SU-DHL-6 (cell line): ENCODE results near the gene SEMA3B.
A peak's percentile ranks its signal among the peaks of the same experiment; 100 is the strongest.

ENCODE experiments used
- H2AFZ ChIP-seq: fragments of 200-600 bp; sonication (generic); 2 replicates; pipeline ENCODE4 v1.6.1; 2014; ENCODE audit warnings: low read depth, mild to moderate bottlenecking, moderate library complexity, mixed read lengths, antibody characterized with exemption, low read length; ENCODE audit not compliant: severe bottlenecking
- H3F3A ChIP-seq: fragments of 200-600 bp; shearing (Covaris generic); 2 replicates; pipeline ENCODE4 v1.6.0; 2016; ENCODE audit warnings: antibody characterized with exemption, mild to moderate bottlenecking; ENCODE audit not compliant: insufficient read depth
- H3K27ac ChIP-seq: fragments of 200-600 bp; sonication (generic); 2 replicates; pipeline ENCODE4 v1.5.1; 2016; ENCODE audit warnings: low read depth, mild to moderate bottlenecking, low read length, moderate library complexity, mixed read lengths
- H3K27me3 ChIP-seq: fragments of 200-600 bp; sonication (generic), shearing (Covaris generic); 2 replicates; pipeline ENCODE4 v1.6.0; 2014; ENCODE audit warnings: mild to moderate bottlenecking, low read length
- H3K36me3 ChIP-seq: fragments of 200-600 bp; sonication (generic); 2 replicates; pipeline ENCODE4 v1.6.1; 2014; ENCODE audit warnings: mild to moderate bottlenecking, low read length, mixed read lengths
- H3K4me2 ChIP-seq: fragments of 300-600, 200-600 bp; shearing (Covaris generic), sonication (generic); 2 replicates; pipeline ENCODE4 v1.6.0; 2014; ENCODE audit warnings: low read length, low read depth, mild to moderate bottlenecking; ENCODE audit not compliant: poor library complexity, severe bottlenecking
- H3K4me3 ChIP-seq: fragments of 200-600 bp; sonication (generic); 2 replicates; pipeline ENCODE4 v1.5.1; 2014; ENCODE audit warnings: antibody characterized with exemption, low read length, mild to moderate bottlenecking, mixed read lengths; ENCODE audit not compliant: insufficient read depth, poor library complexity, severe bottlenecking
- H3K79me2 ChIP-seq: fragments of 200-600 bp; sonication (generic); 2 replicates; pipeline ENCODE4 v1.6.1; 2014; ENCODE audit warnings: mild to moderate bottlenecking, low read length, moderate library complexity; ENCODE audit not compliant: insufficient read depth
- H3K9ac ChIP-seq: fragments of 200-600 bp; sonication (generic); 2 replicates; pipeline ENCODE4 v1.7.0; 2014; ENCODE audit warnings: mild to moderate bottlenecking, low read length
- H3K9me2 ChIP-seq: fragments of 200-600 bp; sonication (generic); replicated peaks from 2 replicates; pipeline ENCODE4 v1.6.1; 2014; ENCODE audit warnings: low read length; ENCODE audit not compliant: insufficient read depth
- H3K9me3 ChIP-seq: fragments of 200-600 bp; sonication (generic); 2 replicates; pipeline ENCODE4 v1.6.1; 2014; ENCODE audit warnings: low read length, mixed read lengths; ENCODE audit not compliant: insufficient read depth
- H4K20me1 ChIP-seq: fragments of 200-600 bp; sonication (generic); 2 replicates; pipeline ENCODE4 v1.6.1; 2014; ENCODE audit warnings: low read depth, mild to moderate bottlenecking, antibody characterized with exemption, low read length, moderate library complexity, mixed read lengths
- CTCF ChIP-seq: fragments of 200-600 bp; sonication (generic); IDR thresholded peaks from one replicate; pipeline ENCODE4 v1.5.1; 2017; ENCODE audit warnings: antibody characterized with exemption, mild to moderate bottlenecking, low read length, moderate library complexity; ENCODE audit not compliant: insufficient read depth, poor library complexity, severe bottlenecking
- EZH2phosphoT487 ChIP-seq: fragments of 200-600 bp; sonication (generic), shearing (Covaris generic); conservative IDR thresholded peaks from 2 replicates; pipeline ENCODE4 v1.6.1; 2018; ENCODE audit warnings: mild to moderate bottlenecking, antibody characterized with exemption, low read length, moderate library complexity, mixed read lengths

SEMA3B gene

DNA sequence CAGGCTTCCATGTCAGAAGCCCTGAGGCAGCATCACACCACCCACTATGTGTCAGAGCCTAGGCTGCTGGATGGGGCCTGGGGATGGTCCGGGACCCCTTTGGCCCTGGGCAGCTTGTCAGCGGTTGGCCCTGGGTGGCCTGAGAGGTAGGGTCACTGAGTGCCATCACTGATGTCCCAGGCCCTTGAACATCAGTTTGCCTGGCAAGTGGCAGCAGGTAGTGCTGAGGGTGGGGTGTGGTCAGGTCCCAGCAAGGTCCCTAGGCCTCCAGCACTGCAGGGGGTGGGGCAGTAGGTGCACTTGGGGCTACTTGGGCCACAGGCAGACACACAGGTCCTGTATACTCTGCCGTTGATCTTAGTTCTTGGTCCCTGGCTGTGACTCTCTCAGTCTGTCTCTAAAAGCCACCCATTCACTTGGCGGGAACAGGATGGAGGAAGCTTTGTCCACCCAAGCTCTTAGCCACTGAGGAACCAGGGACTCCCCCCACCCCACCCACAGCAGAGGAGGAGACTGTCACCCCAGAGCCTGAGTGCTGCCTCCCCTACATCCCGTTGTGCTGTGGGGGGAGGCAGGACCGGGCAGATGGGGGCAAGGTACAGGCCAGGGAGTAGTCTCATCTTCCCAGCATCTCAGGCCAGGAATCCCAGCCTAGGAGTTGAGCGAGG, 27.1 kb upstream of the SEMA3B start:
- peak overlapping the region; percentile 66 for H3K27ac ChIP-seq

DNA sequence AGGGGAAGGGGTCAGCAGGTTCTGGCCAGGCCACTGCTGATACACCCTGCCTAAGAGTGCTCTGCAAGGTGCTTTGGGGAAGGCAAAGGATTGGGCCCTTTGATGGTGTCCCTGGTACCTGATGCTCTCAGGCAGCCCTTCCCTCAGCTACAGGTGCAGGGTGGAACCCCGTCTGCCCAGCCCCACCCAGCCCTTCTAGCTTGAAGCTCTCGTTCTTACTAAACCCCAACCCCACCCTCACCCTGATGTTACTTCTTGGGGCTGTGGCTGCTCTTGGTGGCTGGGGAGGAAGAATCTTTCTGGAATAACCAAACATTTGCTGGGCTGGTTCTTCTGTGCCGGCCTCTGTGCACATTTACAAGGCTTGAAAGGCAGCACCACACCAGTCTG, 26.6 kb upstream of the SEMA3B start:
- peak overlapping the region; percentile 14; the same call in 1 of the 2 replicates for H3K9ac ChIP-seq
- no peak for TF ChIP-seq EZH2phosphoT487
- TF ChIP-seq CTCF, result no peak
- peak overlapping the region; percentile 20 for H3K4me2 ChIP-seq
- peak overlapping the region; percentile 66 for H3K27ac ChIP-seq
- no peaks in the 10 kb centered on the region for H3K27me3 ChIP-seq
- no peak overlapping the region for H2AFZ ChIP-seq
- no peaks in the 10 kb centered on the region for H3K36me3 ChIP-seq
- H3K4me3 ChIP-seq, result no peak overlapping the region
- H3K79me2 ChIP-seq, result peaks cover 77% of the 10 kb centered on the region
- H4K20me1 ChIP-seq, result no peaks in the 10 kb centered on the region
- H3K9me3 ChIP-seq, result no peaks in the 10 kb centered on the region
- no peaks in the 10 kb centered on the region for H3K9me2 ChIP-seq
- H3F3A ChIP-seq, result peaks cover 10% of the 10 kb centered on the region

More for the DNA sequence above, 27.1 kb upstream of the SEMA3B start:
- H3K79me2 ChIP-seq, result peaks cover 77% of the 10 kb centered on the region
- H3K4me2 ChIP-seq, result peak overlapping the region; percentile 20
- no peaks in the 10 kb centered on the region for H3K9me2 ChIP-seq
- H2AFZ ChIP-seq, result no peak overlapping the region
- TF ChIP-seq CTCF (no peak), EZH2phosphoT487 (no peak)
- no peak overlapping the region for H3K4me3 ChIP-seq
- peaks cover 10% of the 10 kb centered on the region for H3F3A ChIP-seq
- no peaks in the 10 kb centered on the region for H3K36me3 ChIP-seq
- no peaks in the 10 kb centered on the region for H3K27me3 ChIP-seq
- H4K20me1 ChIP-seq, result no peaks in the 10 kb centered on the region
- H3K9ac ChIP-seq, result peak overlapping the region; percentile 14; the same call in 1 of the 2 replicates
- H3K9me3 ChIP-seq, result no peaks in the 10 kb centered on the region

GRCh38 chr3:50242851-50243542, 25.9 kb upstream of the SEMA3B start:
- Histone ChIP-seq H3F3A (peaks cover 10% of the 10 kb centered on the region), H2AFZ (no peak overlapping the region), H3K79me2 (peaks cover 78% of the 10 kb centered on the region), H4K20me1 (no peaks in the 10 kb centered on the region), H3K27ac (peak overlapping the region; percentile 66), H3K27me3 (no peaks in the 10 kb centered on the region), H3K36me3 (no peaks in the 10 kb centered on the region), H3K9me3 (no peaks in the 10 kb centered on the region), H3K9me2 (no peaks in the 10 kb centered on the region), H3K4me2 (peak overlapping the region; percentile 20), H3K9ac (peak overlapping the region; percentile 14; the same call in 1 of the 2 replicates), H3K4me3 (no peak overlapping the region)
- TF ChIP-seq EZH2phosphoT487 (no peak), CTCF (no peak)
